ENCODE data around the gene KCNMB4. TPM values are rescaled to one million over a fixed set of nuclear protein-coding genes. Genes with fewer than 3 reads are reported as not detected.

KCNMB4 gene
- total RNA-seq, 3 donors from 2014 or later (not counting 1 experiment from before 2014, with no cell fraction given): 0.43 TPM; not detected in 2

- no peaks in the 10 kb centered on the region for H3K4me1 ChIP-seq (ENCODE audit: control insufficient read depth, insufficient read depth, low read length)
- no peak overlapping the region for H3K27ac ChIP-seq (ENCODE audit: low read length)
- no peak for TF ChIP-seq CTCF (IDR thresholded peaks at IDR 0.05)
- Mint-ChIP-seq H3K36me3 (no peaks in the 10 kb centered on the region), H3K4me3 (no peak overlapping the region), H3K27me3 (ENCODE audit: low read depth in 2 of 2) (no peaks in the 10 kb centered on the region), H3K4me1 (no peaks in the 10 kb centered on the region), H3K27ac (no peak overlapping the region), H3K9me3 (no peaks in the 10 kb centered on the region)
- no peak for ATAC-seq
- no peaks in the 10 kb centered on the region for H3K27me3 ChIP-seq (ENCODE audit: control insufficient read depth, insufficient read depth, low read length)
- intact Hi-C loops (cut with micrococcal nuclease): no loop called here
- peaks cover 18% of the 10 kb centered on the region for H3K36me3 ChIP-seq (ENCODE audit: control insufficient read depth, insufficient read depth, low read length)
- WGBS (ENCODE audit: insufficient coverage): 95% methylated on average over 3 of the region's 6 CpGs
- H3K9me3 ChIP-seq (ENCODE audit: control insufficient read depth, insufficient read depth, low read length): no peaks in the 10 kb centered on the region
- DNase-seq: no peak
- H3K4me3 ChIP-seq (ENCODE audit: low read length): no peak overlapping the region
Measured at GRCh38 chr12:70353780-70354660, 12.1 kb upstream of the KCNMB4 start.

- intact Hi-C loops (cut with micrococcal nuclease): no loop called here
- Histone ChIP-seq H3K27me3 (ENCODE audit: control insufficient read depth, insufficient read depth, low read length) (no peaks in the 10 kb centered on the region), H3K27ac (ENCODE audit: low read length) (no peak overlapping the region), H3K36me3 (ENCODE audit: control insufficient read depth, insufficient read depth, low read length) (peaks cover 18% of the 10 kb centered on the region), H3K4me3 (ENCODE audit: low read length) (no peak overlapping the region), H3K4me1 (ENCODE audit: control insufficient read depth, insufficient read depth, low read length) (no peaks in the 10 kb centered on the region), H3K9me3 (ENCODE audit: control insufficient read depth, insufficient read depth, low read length) (no peaks in the 10 kb centered on the region)
- no peak for ATAC-seq
- Mint-ChIP-seq H3K36me3 (no peaks in the 10 kb centered on the region), H3K4me1 (no peaks in the 10 kb centered on the region), H3K4me3 (no peak overlapping the region), H3K27ac (no peak overlapping the region), H3K27me3 (ENCODE audit: low read depth in 2 of 2) (no peaks in the 10 kb centered on the region), H3K9me3 (no peaks in the 10 kb centered on the region)
- DNase-seq: no peak
- WGBS (ENCODE audit: insufficient coverage): 33% methylated on average over 1 of the region's 3 CpGs
- no peak for TF ChIP-seq CTCF (IDR thresholded peaks at IDR 0.05)
Measured at GRCh38 chr12:70354787-70355186, 11.3 kb upstream of the KCNMB4 start.

GRCh38 chr12:70355972-70356371 is 10.1 kb upstream of the KCNMB4 start:
- Mint-ChIP-seq H3K36me3 (no peaks in the 10 kb centered on the region), H3K27me3 (ENCODE audit: low read depth in 2 of 2) (no peaks in the 10 kb centered on the region), H3K4me1 (no peaks in the 10 kb centered on the region), H3K9me3 (no peaks in the 10 kb centered on the region), H3K4me3 (no peak overlapping the region), H3K27ac (no peak overlapping the region)
- DNase-seq (no peak), ATAC-seq (no peak)
- intact Hi-C loops (cut with micrococcal nuclease): no loop called here
- Histone ChIP-seq H3K4me3 (ENCODE audit: low read length) (no peak overlapping the region), H3K36me3 (ENCODE audit: control insufficient read depth, insufficient read depth, low read length) (peaks cover 14% of the 10 kb centered on the region), H3K4me1 (ENCODE audit: control insufficient read depth, insufficient read depth, low read length) (no peaks in the 10 kb centered on the region), H3K9me3 (ENCODE audit: control insufficient read depth, insufficient read depth, low read length) (no peaks in the 10 kb centered on the region), H3K27ac (ENCODE audit: low read length) (no peak overlapping the region), H3K27me3 (ENCODE audit: control insufficient read depth, insufficient read depth, low read length) (no peaks in the 10 kb centered on the region)
- 100% methylated on average over 1 of the region's 4 CpGs for WGBS (ENCODE audit: insufficient coverage)
- no peak for TF ChIP-seq CTCF (IDR thresholded peaks at IDR 0.05)
